Mesodermal cell (in vitro differentiated cells): ENCODE results near the gene MEMO1.
"Not testable (repeated sequence)": the region's sequence is repeated elsewhere in the genome, so short reads cannot be mapped to it uniquely, and the experiment has no call there.

Experiments
- H3K27ac ChIP-seq: 2 replicates; pipeline ENCODE4 v1.7.0; 2013; ENCODE audit warnings: mild to moderate bottlenecking, low read depth, low read length, moderate library complexity; ENCODE audit not compliant: severe bottlenecking
- H3K36me3 ChIP-seq: 2 replicates; pipeline ENCODE4 v1.7.1; 2013; ENCODE audit warnings: mild to moderate bottlenecking, low read length, moderate library complexity; ENCODE audit not compliant: control insufficient read depth, insufficient read depth
- H3K4me1 ChIP-seq: one replicate; pipeline ENCODE4 v1.7.1; 2013; ENCODE audit warnings: mild to moderate bottlenecking, low read length; ENCODE audit not compliant: insufficient read depth, control insufficient read depth, poor library complexity, severe bottlenecking
- H3K4me3 ChIP-seq: 2 replicates; pipeline ENCODE4 v1.7.0; 2013; ENCODE audit warnings: low read length, control low read depth, mild to moderate bottlenecking; ENCODE audit not compliant: insufficient read depth, poor library complexity, severe bottlenecking; ENCODE audit errors: extremely low read depth
- H3K9me3 ChIP-seq: 2 replicates; pipeline ENCODE4 v1.7.1; 2013; ENCODE audit warnings: mild to moderate bottlenecking, low read length, moderate library complexity; ENCODE audit not compliant: control insufficient read depth
- WGBS, 2 experiments: methylation state at CpG; one replicate each; pipeline ENCODE4 v1.1.5; 2013; ENCODE audit warnings: missing lambda C conversion rate in 2 of 2; ENCODE audit not compliant: insufficient coverage in 2 of 2; 5-methylcytosine and 5-hydroxymethylcytosine counted together

MEMO1 gene

DNA sequence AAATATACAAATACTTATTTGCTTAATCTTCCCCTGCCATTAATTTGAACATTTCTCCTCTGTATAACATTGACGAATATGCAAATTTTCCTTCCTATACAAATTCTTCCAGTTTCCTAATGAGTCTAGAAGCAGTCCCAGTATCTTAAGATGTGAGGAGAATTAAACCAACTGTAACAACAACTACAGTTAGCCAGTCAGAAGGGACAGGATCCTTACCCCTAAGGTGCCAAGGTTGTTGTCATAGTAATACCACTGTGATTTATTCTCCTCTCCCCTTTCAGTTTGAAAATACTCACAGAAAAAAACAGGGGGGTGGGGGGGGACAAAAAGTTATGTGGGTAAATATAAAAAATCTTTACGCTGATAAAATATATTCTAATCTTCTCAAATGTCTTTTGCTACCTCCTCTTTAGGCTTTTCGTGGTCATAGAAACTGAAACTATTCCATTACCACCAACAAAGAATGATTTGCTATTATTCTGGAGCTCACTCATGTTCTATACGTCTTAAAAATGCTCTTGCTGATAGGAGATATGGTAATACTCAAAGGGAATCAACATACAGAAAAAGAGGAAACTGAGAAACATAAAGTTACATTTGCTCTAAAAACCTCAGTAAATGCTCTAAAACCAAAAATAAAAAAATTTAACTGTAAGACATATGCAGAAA lies 107.6 kb downstream of the MEMO1 start:
- H3K4me3 ChIP-seq, result no peak overlapping the region
- H3K27ac ChIP-seq, result no peak overlapping the region
- WGBS, 2 experiments, result no CpG with 5 or more reads among the region's 4 CpGs

GRCh38 chr2:31901900-31902299 lies 108.9 kb downstream of the MEMO1 start:
- H3K27ac ChIP-seq, result no peak overlapping the region
- H3K9me3 ChIP-seq, result peaks cover 6% of the 10 kb centered on the region
- H3K36me3 ChIP-seq, result peaks cover 46% of the 10 kb centered on the region
- 80 to 92% methylated on average over 1 to 2 of the region's 2 CpGs for WGBS, 2 experiments
- no peaks in the 10 kb centered on the region for H3K4me1 ChIP-seq
- H3K4me3 ChIP-seq, result no peak overlapping the region

More for the DNA sequence above, 107.6 kb downstream of the MEMO1 start:
- Histone ChIP-seq H3K36me3 (peaks cover 37% of the 10 kb centered on the region), H3K9me3 (peaks cover 6% of the 10 kb centered on the region), H3K4me1 (no peaks in the 10 kb centered on the region)

DNA sequence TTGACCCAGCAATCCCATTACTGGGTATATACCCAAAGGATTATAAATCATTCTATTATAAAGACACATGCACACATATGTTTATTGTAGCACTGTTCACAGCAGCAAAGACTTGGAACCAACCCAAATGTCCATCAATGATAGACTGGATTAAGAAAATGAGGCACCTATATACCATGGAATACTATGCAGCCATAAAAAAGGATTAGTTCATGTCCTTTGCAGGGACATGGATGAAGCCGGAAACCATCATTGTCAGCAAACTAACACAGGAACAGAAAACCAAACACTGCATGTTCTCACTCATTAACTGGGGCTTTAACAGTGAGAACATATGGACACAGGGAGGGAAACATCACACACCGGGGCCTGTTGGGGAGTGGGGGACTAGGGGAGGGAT lies 110.7 kb downstream of the MEMO1 start:
- 89% methylated on average over 1 of the region's 2 CpGs; no CpG with 5 or more reads in 1 of the 2 experiments for WGBS, 2 experiments
- peaks cover 46% of the 10 kb centered on the region for H3K36me3 ChIP-seq
- not testable (repeated sequence) for H3K27ac ChIP-seq, H3K4me1 ChIP-seq, H3K9me3 ChIP-seq, H3K4me3 ChIP-seq

- WGBS, 2 experiments, result 92% methylated on average over 2 of the region's 3 CpGs
- H3K9me3 ChIP-seq, H3K4me3 ChIP-seq, H3K4me1 ChIP-seq, H3K27ac ChIP-seq: not testable (repeated sequence)
- H3K36me3 ChIP-seq, result peaks cover 42% of the 10 kb centered on the region
Measured at GRCh38 chr2:31898346-31898745, 112.5 kb downstream of the MEMO1 start.

DNA sequence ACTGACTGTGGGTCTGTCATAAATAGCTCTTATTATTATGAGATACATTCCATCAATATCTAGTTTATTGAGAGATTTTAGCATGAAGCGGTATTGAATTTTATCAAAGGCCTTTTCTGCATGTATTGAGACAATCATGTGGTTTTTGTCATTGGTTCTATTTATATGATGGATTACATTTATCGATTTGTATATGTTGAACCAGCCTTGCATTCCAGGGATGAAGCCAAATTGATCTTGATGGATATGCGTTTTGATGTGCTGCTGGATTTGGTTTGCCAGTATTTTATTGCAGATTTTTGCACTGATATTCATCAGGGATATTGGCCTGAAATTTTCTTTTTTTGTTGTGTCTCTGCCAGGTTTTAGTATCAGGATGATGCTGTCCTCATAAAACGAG lies 113.5 kb downstream of the MEMO1 start:
- H3K27ac ChIP-seq, H3K4me1 ChIP-seq, H3K9me3 ChIP-seq, H3K4me3 ChIP-seq: not testable (repeated sequence)
- 77 to 94% methylated on average over 2 to 4 of the region's 4 CpGs for WGBS, 2 experiments
- H3K36me3 ChIP-seq, result peaks cover 38% of the 10 kb centered on the region

GRCh38 chr2:31896293-31896692 lies 114.5 kb downstream of the MEMO1 start:
- Histone ChIP-seq H3K27ac (no peak overlapping the region), H3K4me1 (peaks cover 3% of the 10 kb centered on the region), H3K36me3 (peaks cover 28% of the 10 kb centered on the region), H3K9me3 (peaks cover 6% of the 10 kb centered on the region), H3K4me3 (no peak overlapping the region)
- WGBS, 2 experiments, result no CpG with 5 or more reads among the region's 1 CpG

DNA sequence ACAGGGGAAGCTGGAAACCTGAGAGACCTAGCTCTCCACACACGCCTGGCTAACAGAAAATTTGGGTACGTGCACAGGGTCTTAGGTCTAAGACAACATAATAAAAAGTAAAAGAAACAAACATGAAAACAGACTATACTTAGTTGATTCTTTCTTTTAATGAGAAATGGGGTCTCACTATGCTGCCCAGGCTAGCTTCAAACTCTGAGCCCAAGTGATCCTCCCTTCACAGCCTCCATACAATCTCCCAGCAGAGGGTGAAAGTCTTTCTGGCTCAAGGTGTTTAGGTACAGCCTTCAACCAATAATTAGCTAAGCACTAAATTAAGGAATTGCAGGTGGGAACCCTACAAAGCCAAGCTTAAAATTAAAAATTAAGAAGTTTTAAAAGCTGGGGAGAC lies 116.2 kb downstream of the MEMO1 start:
- no peak overlapping the region for H3K27ac ChIP-seq

DNA sequence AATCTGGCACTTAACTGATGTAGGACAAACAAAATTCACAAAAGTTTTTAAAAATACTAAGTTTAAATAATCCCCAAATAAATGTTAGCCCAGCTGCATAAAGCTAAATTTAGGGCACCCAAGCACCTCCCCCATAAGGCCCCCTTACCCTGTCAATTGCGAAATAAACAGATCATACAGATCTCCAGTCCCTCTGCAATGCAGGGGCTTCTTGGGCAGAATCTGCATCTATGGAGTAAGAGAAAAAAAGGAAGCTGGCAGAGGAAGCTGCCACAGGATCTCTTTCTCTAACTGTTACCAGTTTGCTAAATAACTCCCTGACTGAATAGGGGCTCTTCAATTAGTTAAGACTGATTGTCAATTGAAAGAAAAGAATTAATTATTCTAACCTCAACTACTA lies 117.7 kb downstream of the MEMO1 start:
- Histone ChIP-seq H3K27ac (no peak overlapping the region), H3K4me3 (no peak overlapping the region), H3K9me3 (no peaks in the 10 kb centered on the region), H3K36me3 (peaks cover 18% of the 10 kb centered on the region), H3K4me1 (peaks cover 11% of the 10 kb centered on the region)
- no CpG with 5 or more reads among the region's 1 CpG for WGBS, 2 experiments

More for the DNA sequence above, 116.2 kb downstream of the MEMO1 start:
- H3K36me3 ChIP-seq, result peaks cover 26% of the 10 kb centered on the region
- H3K4me1 ChIP-seq, result peaks cover 11% of the 10 kb centered on the region
- no peak overlapping the region for H3K4me3 ChIP-seq
- no CpG with 5 or more reads among the region's 2 CpGs for WGBS, 2 experiments
- H3K9me3 ChIP-seq, result peaks cover 6% of the 10 kb centered on the region

GRCh38 chr2:31889044-31889443 lies 121.8 kb downstream of the MEMO1 start:
- peaks cover 12% of the 10 kb centered on the region for H3K36me3 ChIP-seq
- peaks cover 11% of the 10 kb centered on the region for H3K4me1 ChIP-seq
- no peak overlapping the region for H3K27ac ChIP-seq
- H3K4me3 ChIP-seq, result no peak overlapping the region
- no peaks in the 10 kb centered on the region for H3K9me3 ChIP-seq

- no CpG with 5 or more reads among the region's 1 CpG for WGBS, 2 experiments
- peaks cover 12% of the 10 kb centered on the region for H3K36me3 ChIP-seq
- H3K27ac ChIP-seq, result no peak overlapping the region
Measured at GRCh38 chr2:31888550-31888949, 122.3 kb downstream of the MEMO1 start.

DNA sequence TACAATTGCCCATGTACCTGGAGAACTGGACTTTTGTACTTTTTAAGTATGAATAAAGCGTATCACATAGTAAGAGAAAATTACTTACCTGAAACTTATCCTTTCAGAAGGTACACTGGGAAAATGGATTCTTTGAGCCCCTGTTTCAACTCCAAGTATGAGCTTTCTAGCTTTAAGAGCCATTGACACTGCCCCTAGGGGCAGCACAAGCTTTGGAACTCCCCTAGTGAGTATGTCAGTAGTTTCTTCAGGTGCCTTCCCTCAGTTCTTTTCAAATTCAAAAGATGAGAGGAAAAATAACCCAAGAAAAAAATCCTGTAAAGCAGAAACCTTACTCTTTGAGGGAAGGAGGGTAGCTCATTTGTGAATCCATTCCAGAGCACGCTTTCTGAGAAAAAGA lies 124.1 kb downstream of the MEMO1 start:
- Histone ChIP-seq H3K4me3 (no peak overlapping the region), H3K27ac (no peak overlapping the region), H3K4me1 (peaks cover 8% of the 10 kb centered on the region), H3K36me3 (peaks cover 13% of the 10 kb centered on the region), H3K9me3 (no peaks in the 10 kb centered on the region)
- no CpG with 5 or more reads among the region's 2 CpGs for WGBS, 2 experiments

More at GRCh38 chr2:31888550-31888949, 122.3 kb downstream of the MEMO1 start:
- Histone ChIP-seq H3K9me3 (no peaks in the 10 kb centered on the region), H3K4me1 (peaks cover 11% of the 10 kb centered on the region), H3K4me3 (no peak overlapping the region)
